CD14-positive monocyte (primary cell): ENCODE measurements around the gene PCK2. TPM values are rescaled to one million over a fixed set of nuclear protein-coding genes. Genes with fewer than 3 reads are reported as not detected.
A peak's percentile ranks its signal among the peaks of the same experiment; 100 is the strongest.

Experiments
- DNase-seq, 3 donors: peaks; one replicate each; pipeline ENCODE4 v3.0.0-alpha.2; 2011 to 2022
- H2AFZ ChIP-seq: 2 replicates; pipeline ENCODE4 v1.6.0; 2012; ENCODE audit warnings: mild to moderate bottlenecking, low read depth, low read length, inconsistent platforms; ENCODE audit not compliant: insufficient read depth, poor library complexity, severe bottlenecking
- H3K27ac ChIP-seq, 2 donors: 1 replicate in 1 of 2; 2 replicates in 1 of 2; pipeline ENCODE4 v1.5.1; 2012 to 2013; ENCODE audit warnings: low read length in 2 of 2, control low read depth in 1 of 2, inconsistent platforms in 1 of 2, low read depth in 1 of 2, mild to moderate bottlenecking in 1 of 2
- H3K27me3 ChIP-seq, 2 donors: one replicate each; pipeline versions ENCODE4 v1.6.0 to v1.6.1; 2011 to 2013; ENCODE audit warnings: low read length in 2 of 2; ENCODE audit not compliant: control insufficient read depth in 2 of 2, insufficient read depth in 2 of 2
- H3K36me3 ChIP-seq, 2 donors: replicated peaks in 1 of 2; 1 replicate in 1 of 2; 2 replicates in 1 of 2; pipeline versions ENCODE4 v1.5.1 to v1.6.1; 2012 to 2013; ENCODE audit warnings: low read length in 2 of 2, control low read depth in 1 of 2, inconsistent platforms in 1 of 2, mild to moderate bottlenecking in 1 of 2; ENCODE audit not compliant: insufficient read depth in 2 of 2, control insufficient read depth in 1 of 2
- H3K4me1 ChIP-seq, 2 donors: 1 replicate in 1 of 2; 2 replicates in 1 of 2; pipeline versions ENCODE4 v1.5.1 to v1.6.1; 2012 to 2013; ENCODE audit warnings: low read length in 2 of 2, control low read depth in 1 of 2, inconsistent platforms in 1 of 2, mild to moderate bottlenecking in 1 of 2, moderate library complexity in 1 of 2; ENCODE audit not compliant: insufficient read depth in 2 of 2, control insufficient read depth in 1 of 2
- H3K4me2 ChIP-seq: replicated peaks from 2 replicates; pipeline ENCODE3; 2012; ENCODE audit warnings: low read length, moderate library complexity, mild to moderate bottlenecking; ENCODE audit not compliant: poor library complexity, severe bottlenecking; ENCODE audit errors: extremely low read depth
- H3K4me3 ChIP-seq, 3 experiments: fragments of 200-600 bp in 1 of 3; sonication (generic) in 1 of 3; replicated peaks in 1 of 3; 1 replicate in 2 of 3; 2 replicates in 1 of 3; pipeline ENCODE4 v1.5.1; 2011 to 2013; ENCODE audit warnings: low read length in 3 of 3, mild to moderate bottlenecking in 3 of 3, control low read depth in 2 of 3, low read depth in 2 of 3, inconsistent platforms in 1 of 3, moderate library complexity in 1 of 3
- H3K79me2 ChIP-seq: 2 replicates; pipeline ENCODE4 v1.6.0; 2012; ENCODE audit warnings: mild to moderate bottlenecking, control low read depth, inconsistent platforms, low read length, moderate library complexity; ENCODE audit not compliant: insufficient read depth
- H3K9ac ChIP-seq: 2 replicates; pipeline ENCODE4 v1.6.0; 2017; ENCODE audit warnings: low read length, mild to moderate bottlenecking; ENCODE audit not compliant: insufficient read depth, poor library complexity, severe bottlenecking
- H3K9me3 ChIP-seq, 2 donors: replicated peaks in 1 of 2; 1 replicate in 1 of 2; 2 replicates in 1 of 2; pipeline versions ENCODE4 v1.5.1 to v1.6.1; 2012 to 2013; ENCODE audit warnings: low read length in 2 of 2, control low read depth in 1 of 2; ENCODE audit not compliant: control insufficient read depth in 1 of 2, insufficient read depth in 1 of 2
- H4K20me1 ChIP-seq: 2 replicates; pipeline ENCODE4 v1.6.0; 2012; ENCODE audit warnings: mild to moderate bottlenecking, low read length, control low read depth, moderate library complexity; ENCODE audit not compliant: insufficient read depth
- H3K27ac Mint-ChIP-seq, 7 donors: one replicate each; pipeline ENCODE4 v1.8.0; 2020; ENCODE audit warnings: mild to moderate bottlenecking in 7 of 7, mixed read lengths in 7 of 7, moderate library complexity in 6 of 7, inconsistent platforms in 2 of 7
- H3K27me3 Mint-ChIP-seq, 3 donors: one replicate each; pipeline ENCODE4 v1.8.0; 2021 to 2022; ENCODE audit warnings: low read depth in 3 of 3, mild to moderate bottlenecking in 3 of 3, mixed read lengths in 3 of 3, moderate library complexity in 3 of 3, inconsistent platforms in 1 of 3
- H3K36me3 Mint-ChIP-seq, 2 donors: one replicate each; pipeline ENCODE4 v1.8.0; 2020; ENCODE audit warnings: mixed read lengths in 2 of 2, inconsistent platforms in 1 of 2, mild to moderate bottlenecking in 1 of 2
- H3K4me1 Mint-ChIP-seq: one replicate; pipeline ENCODE4 v1.8.0; 2020; ENCODE audit warnings: mild to moderate bottlenecking, mixed read lengths
- H3K4me3 Mint-ChIP-seq, 2 donors: one replicate each; pipeline ENCODE4 v1.8.0; 2020; ENCODE audit warnings: mild to moderate bottlenecking in 2 of 2, mixed read lengths in 2 of 2, moderate library complexity in 1 of 2
- H3K9me3 Mint-ChIP-seq, 7 donors: one replicate each; pipeline ENCODE4 v1.8.0; 2020 to 2022; ENCODE audit warnings: mixed read lengths in 7 of 7, mild to moderate bottlenecking in 6 of 7, moderate library complexity in 6 of 7, inconsistent platforms in 2 of 7
- CTCF ChIP-seq: fragments of 200-600 bp; IDR thresholded peaks from one replicate; pipeline ENCODE4 v1.8.0; 2022; ENCODE audit warnings: antibody characterized with exemption, mild to moderate bottlenecking
- WGBS: methylation state at CpG from one replicate; pipeline ENCODE4 v1.1.5; 2013; ENCODE audit warnings: missing lambda C conversion rate; ENCODE audit not compliant: insufficient coverage; 5-methylcytosine and 5-hydroxymethylcytosine counted together
- intact Hi-C, 2 donors: fragments of 100-400 bp; cut with micrococcal nuclease; formaldehyde crosslinking; loops; one replicate each; pipeline versions ENCODE4 v1.15.0 to v1.15.1; 2023
- polyA plus RNA-seq, 3 donors: library from polyadenylated mRNA; depleted of rRNA in 1 of 3; unstranded in 2 of 3; stranded (reverse) in 1 of 3; fragments of 300-500 nt in 2 of 3; fragments of >200 nt in 1 of 3; fragmentation: Illumina TruSeq in 2 of 3; gene quantifications; 1 replicate in 2 of 3; 2 replicates in 1 of 3; pipeline ENCODE4 v1.2.3, GENCODE V29; 2012 to 2021

PCK2 gene
- polyA plus RNA-seq, 3 donors, result 29.9 to 34.2 (median 31.3) TPM

- Histone ChIP-seq H3K4me2 (no peak overlapping the region), H3K9me3 (no peaks in the 10 kb centered on the region), H2AFZ (no peak overlapping the region), H3K36me3 (no peaks in the 10 kb centered on the region), H3K4me1 (no peaks in the 10 kb centered on the region), H3K79me2 (no peaks in the 10 kb centered on the region), H3K27me3 (peaks cover 0 to 7% of the 10 kb centered on the region in 2 donors), H3K4me3 (no peak overlapping the region), H4K20me1 (no peaks in the 10 kb centered on the region), H3K9ac (no peak overlapping the region), H3K27ac (no peak overlapping the region)
- TF ChIP-seq CTCF, result peak; percentile 92
- H3K27ac Mint-ChIP-seq, result peak overlapping the region in 3 of 7 donors; percentile 52 to 57 (median 55)
- DNase-seq, result peak in 2 of 3 donors; percentile 42 to 75
- no peaks in the 10 kb centered on the region for H3K36me3 Mint-ChIP-seq
- H3K27me3 Mint-ChIP-seq, result peaks cover 9 to 18% (median 15%) of the 10 kb centered on the region in 3 donors
- intact Hi-C loops, result loop anchor here in 1 of 2 donors (2.0 to 5.0 kb wide), 2 partner anchors 32 to 49 kb away; no protein-coding TSS in a partner anchor
- WGBS, result 91% methylated on average over 5 of the region's 7 CpGs
- peaks cover 3% of the 10 kb centered on the region for H3K4me1 Mint-ChIP-seq
- peaks cover 0 to 2% (median 0%) of the 10 kb centered on the region in 7 donors for H3K9me3 Mint-ChIP-seq
- H3K4me3 Mint-ChIP-seq, result no peak overlapping the region
Observed at GRCh38 chr14:24058260-24058950, 35.7 kb upstream of the PCK2 start.

- Mint-ChIP-seq H3K27me3 (peaks cover 6 to 12% (median 10%) of the 10 kb centered on the region in 3 donors), H3K9me3 (peaks cover 0 to 2% (median 0%) of the 10 kb centered on the region in 7 donors), H3K27ac (no peak overlapping the region), H3K4me3 (no peak overlapping the region), H3K4me1 (peaks cover 2% of the 10 kb centered on the region), H3K36me3 (no peaks in the 10 kb centered on the region)
- Histone ChIP-seq H3K4me1 (no peaks in the 10 kb centered on the region), H3K27ac (no peak overlapping the region), H3K27me3 (peaks cover 0 to under 1% of the 10 kb centered on the region in 2 donors), H4K20me1 (no peaks in the 10 kb centered on the region), H3K4me2 (no peak overlapping the region), H3K79me2 (no peaks in the 10 kb centered on the region), H3K4me3 (no peak overlapping the region), H2AFZ (no peak overlapping the region), H3K36me3 (no peaks in the 10 kb centered on the region), H3K9me3 (no peaks in the 10 kb centered on the region), H3K9ac (no peak overlapping the region)
- no peak for TF ChIP-seq CTCF
- 90% methylated on average over 9 of the region's 10 CpGs for WGBS
- intact Hi-C loops, result loop anchor here in 1 of 2 donors (2.0 to 5.0 kb wide), 2 partner anchors 32 to 48 kb away; no protein-coding TSS in a partner anchor
- DNase-seq, result no peak
Observed at GRCh38 chr14:24058951-24059475, 35.1 kb upstream of the PCK2 start.
